Astrocyte (in vitro differentiated cells and primary cell): Measurements from ENCODE around the gene NECTIN1.

ENCODE experiments used
- EZH2 ChIP-seq: IDR thresholded peaks from 2 replicates; pipeline ENCODE4 v1.6.1; 2012; ENCODE audit warnings: mild to moderate bottlenecking, low read length, inconsistent platforms; ENCODE audit not compliant: insufficient read depth
- TF ChIP-seq, protein P1 (sequence below): IDR thresholded peaks from 2 replicates; pipeline ENCODE4 v1.5.1; 2011; ENCODE audit warnings: low read depth, mild to moderate bottlenecking, inconsistent platforms, low read length, moderate library complexity; ENCODE audit not compliant: insufficient read depth

DNA sequence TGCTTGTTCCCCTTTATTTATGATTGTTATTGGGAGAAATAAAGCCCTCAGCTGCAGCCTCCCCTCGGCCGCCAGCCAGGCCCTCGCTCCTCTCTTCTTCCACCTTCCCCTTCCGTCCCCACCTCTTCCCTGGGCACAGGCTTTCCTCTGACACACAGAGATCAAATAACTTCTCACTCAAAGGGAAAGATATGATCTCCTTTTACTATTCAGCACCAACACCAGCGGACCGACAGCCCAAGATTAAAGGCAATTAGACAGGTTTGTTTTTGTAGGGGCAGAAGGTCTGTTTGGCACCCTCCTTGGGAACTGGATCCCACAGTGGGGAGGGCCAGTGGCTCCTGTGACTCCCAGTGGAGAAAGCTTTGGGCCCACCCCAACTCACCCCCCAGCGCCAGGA lies 23.0 kb downstream of the NECTIN1 start:
- TF ChIP-seq, protein P1, sequence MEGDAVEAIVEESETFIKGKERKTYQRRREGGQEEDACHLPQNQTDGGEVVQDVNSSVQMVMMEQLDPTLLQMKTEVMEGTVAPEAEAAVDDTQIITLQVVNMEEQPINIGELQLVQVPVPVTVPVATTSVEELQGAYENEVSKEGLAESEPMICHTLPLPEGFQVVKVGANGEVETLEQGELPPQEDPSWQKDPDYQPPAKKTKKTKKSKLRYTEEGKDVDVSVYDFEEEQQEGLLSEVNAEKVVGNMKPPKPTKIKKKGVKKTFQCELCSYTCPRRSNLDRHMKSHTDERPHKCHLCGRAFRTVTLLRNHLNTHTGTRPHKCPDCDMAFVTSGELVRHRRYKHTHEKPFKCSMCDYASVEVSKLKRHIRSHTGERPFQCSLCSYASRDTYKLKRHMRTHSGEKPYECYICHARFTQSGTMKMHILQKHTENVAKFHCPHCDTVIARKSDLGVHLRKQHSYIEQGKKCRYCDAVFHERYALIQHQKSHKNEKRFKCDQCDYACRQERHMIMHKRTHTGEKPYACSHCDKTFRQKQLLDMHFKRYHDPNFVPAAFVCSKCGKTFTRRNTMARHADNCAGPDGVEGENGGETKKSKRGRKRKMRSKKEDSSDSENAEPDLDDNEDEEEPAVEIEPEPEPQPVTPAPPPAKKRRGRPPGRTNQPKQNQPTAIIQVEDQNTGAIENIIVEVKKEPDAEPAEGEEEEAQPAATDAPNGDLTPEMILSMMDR = no peak
- no peak for TF ChIP-seq EZH2
